CD4-positive, alpha-beta T cell treated with Interleukin-12 subunit alpha and Interleukin-12 subunit beta, for 1 hour (primary cell): ENCODE results near the gene BCL7A.
A peak's percentile ranks its signal among the peaks of the same experiment; 100 is the strongest.

ENCODE experiments used
- DNase-seq: peaks from one replicate; pipeline ENCODE4 v3.0.0-alpha.2; 2020

BCL7A gene

GRCh38 chr12:122001466-122002209 is 20.0 kb upstream of the BCL7A start:
- DNase-seq = no peak

GRCh38 chr12:122003651-122004611 is 17.8 kb upstream of the BCL7A start:
- DNase-seq = no peak

DNA sequence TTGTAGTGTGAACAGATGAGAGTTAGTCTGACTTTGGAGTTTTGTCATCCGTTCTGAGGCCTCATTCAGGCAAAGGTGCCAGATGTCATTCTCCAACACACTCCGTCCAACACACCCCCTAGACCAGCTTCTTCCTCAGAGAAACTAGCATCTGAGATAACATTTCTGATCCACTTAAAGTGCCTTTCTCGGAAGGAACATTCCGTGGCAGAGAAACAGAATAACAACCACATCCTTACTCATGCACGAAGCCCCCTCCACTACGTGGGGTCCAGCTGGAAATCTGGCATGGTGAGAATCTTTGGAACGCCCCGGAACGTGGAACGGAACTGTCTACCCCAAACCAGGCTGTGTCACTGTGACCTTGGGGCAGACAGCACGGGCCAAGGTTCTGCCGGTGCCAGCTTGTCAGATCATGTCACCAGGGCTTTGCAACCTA is 17.0 kb upstream of the BCL7A start:
- DNase-seq = no peak

- DNase-seq = no peak
Observed at GRCh38 chr12:122005252-122005776, 16.4 kb upstream of the BCL7A start.

DNA sequence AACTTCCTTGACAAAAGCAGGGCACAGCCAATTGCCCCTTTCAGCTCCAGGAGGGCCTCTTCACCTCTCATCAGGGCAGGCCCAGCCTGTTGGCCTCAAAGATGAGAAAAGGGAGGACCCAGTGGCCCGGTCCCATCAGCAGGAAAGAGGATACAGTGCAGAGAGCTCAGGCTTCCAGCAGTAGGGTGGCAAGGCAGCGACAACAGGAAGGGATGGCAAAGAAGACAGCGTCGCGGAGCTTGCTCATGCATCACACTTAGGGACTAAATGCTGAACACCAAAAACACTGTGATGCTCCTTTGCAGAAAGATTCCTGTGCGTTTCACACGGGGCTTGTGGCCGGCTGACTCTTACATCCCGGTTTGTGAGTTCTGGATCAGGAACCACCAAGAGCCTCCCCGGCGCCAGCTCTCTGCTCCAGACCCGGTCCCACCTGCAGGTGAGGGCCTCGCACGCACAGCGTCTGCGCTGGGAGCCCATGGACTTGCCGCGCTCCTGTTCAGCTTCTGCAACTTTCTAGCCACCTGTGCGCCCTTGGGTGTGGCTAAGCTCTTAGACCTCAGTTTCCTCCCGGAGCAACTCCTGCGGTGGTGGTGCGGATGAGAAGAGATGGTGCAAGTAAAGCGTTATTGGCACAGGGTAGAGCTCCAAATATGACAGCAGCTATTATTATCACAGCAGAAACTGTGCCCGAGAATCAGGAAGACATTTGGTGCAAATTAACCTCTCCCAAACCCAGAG is 15.3 kb upstream of the BCL7A start:
- DNase-seq = no peak

- DNase-seq = no peak
Observed at GRCh38 chr12:122009741-122010140, 11.9 kb upstream of the BCL7A start.

DNA sequence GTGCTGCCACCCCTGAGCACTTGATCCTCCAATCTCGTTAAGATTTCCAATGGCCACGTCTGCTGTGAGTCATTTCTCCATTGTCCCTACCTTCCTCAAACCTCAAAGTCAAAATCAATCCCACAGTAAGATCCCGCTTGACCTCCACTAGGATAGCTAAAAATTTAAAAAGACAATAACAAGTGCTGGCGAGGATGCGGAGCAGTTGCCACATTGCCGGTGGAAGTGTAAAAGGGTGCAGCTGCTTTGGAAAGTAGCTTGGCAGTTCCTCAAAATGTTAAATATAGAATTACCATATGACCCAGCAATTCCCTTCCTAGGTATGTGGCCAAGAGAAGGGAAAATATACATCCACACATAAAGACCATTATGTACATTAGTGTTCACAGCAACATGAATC is 9.5 kb upstream of the BCL7A start:
- no peak for DNase-seq

DNA sequence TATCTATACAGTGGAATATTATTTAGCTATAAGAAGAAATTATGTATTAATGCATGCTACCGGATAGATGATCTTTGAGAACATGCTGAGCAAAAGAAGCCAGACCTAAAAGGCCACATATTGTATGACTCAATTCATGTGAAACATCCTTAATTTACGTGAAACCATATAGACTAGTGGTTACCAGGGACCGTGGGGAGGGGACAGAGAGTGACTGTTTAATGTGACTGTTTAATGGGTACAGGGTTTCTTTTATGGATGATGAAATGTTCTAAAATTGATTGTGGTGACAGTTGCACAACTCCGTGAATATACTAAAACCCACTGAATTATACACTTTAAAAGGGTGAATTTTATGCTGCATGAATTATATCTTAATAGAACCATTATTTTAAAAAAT is 8.5 kb upstream of the BCL7A start:
- no peak for DNase-seq

GRCh38 chr12:122013791-122014590 is 7.7 kb upstream of the BCL7A start:
- DNase-seq = no peak

GRCh38 chr12:122014781-122015180 is 6.9 kb upstream of the BCL7A start:
- DNase-seq = no peak

- DNase-seq = no peak
Observed at GRCh38 chr12:122018457-122018856, 3.2 kb upstream of the BCL7A start.

GRCh38 chr12:122018937-122019336 is 2.7 kb upstream of the BCL7A start:
- no peak for DNase-seq

GRCh38 chr12:122020795-122021192 is 890 bp upstream of the BCL7A start:
- DNase-seq = no peak

GRCh38 chr12:122021193-122021821 is 377 bp upstream of the BCL7A start:
- no peak for DNase-seq

DNA sequence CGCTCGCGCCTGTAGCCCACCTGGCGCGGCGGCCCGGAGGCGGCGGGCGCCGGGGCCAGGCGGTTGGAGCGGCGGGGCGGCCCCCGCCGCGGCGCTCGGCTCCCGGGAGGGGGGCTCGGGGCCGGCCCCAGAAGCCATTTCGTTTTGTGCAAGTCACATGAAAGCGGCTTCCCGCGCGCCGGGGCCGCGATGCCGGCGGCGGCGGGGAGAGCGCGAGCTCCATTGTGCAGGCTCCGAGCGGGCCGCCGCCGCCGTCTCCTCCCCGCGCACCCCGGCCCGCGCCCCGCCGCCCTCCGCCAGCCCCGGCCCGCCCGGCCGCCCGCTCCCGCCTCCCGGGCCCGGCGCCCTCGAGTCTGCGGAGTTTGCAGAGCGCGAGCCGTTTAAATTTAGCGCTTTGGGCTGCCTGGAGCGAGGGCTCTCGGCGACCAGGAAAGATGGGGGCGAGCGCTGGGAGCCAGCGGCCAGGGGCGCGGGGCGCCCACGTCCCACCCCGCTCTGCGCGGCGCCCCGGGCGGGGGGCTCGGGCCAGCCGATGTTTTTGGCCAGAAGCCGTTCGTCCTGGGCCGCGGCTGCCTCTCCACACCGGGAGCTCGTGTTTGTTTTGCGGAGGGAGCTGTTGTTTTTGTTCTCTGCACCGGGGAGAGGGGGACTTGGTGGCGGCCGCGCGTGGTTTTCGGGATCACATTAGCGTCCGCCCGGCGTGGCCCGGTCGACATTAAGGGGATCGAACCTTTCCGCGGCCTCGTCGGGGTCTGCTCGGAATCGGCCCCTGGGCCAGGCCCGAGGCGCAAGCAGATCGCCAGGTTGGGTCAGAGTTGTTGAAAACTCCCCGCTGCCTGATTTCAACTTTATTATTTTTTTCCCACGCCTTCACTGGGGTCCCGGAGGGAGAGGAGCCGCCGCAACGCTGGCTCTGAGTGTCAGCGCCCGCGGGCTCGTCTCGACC is 982 bp downstream of the BCL7A start:
- peak; percentile 38 for DNase-seq

DNA sequence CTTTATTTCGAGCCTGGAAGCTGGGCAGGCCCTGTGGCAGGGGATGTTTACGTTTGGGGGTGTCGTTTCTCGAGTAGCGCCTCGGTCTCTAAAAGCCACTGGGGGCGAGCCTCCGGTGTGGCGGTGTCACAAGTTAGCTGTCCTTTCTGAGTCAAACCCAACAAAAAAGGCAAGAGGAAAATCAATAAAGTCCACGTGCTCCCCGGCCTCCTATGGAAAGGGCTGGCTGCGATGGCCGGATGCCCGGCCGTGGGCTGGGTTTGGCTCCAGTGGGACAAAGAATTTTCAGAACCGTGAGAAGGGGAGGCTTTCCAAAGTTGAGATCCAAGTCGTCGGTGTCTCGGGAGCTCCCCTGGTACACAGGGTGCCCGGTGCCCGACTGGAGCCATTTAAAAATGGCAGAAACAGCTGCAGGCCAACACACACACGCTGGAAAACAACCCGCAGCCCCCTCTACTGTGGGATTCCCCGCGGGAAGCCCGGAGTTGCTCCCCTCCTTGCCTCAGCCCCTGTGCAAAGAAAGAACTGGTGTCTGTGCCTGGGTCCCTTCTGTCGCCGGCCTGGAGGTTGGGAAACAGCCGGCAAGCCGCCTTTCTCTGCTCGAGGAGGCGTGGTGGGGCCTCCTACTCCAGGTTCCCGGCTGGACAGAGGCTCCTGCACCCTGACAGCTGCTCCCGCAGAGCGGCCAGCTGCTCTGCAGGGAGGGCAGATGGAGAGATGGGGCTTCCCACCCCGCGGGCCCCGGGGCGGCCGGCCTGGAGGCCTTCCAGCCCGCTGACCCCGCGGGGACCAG is 1.9 kb downstream of the BCL7A start:
- DNase-seq = no peak

GRCh38 chr12:122024132-122024785 is 2.6 kb downstream of the BCL7A start:
- no peak for DNase-seq

GRCh38 chr12:122026706-122027333 is 5.1 kb downstream of the BCL7A start:
- DNase-seq = no peak
